Activated CD8-positive, alpha-beta T cell treated with anti-CD3 and anti-CD28 coated beads, Interleukin-2, amount 10 ng/mL, durations not matched to agents 7 days and 5 days (primary cell): ENCODE data around the gene SLC8A1. TPM values are rescaled to one million over a fixed set of nuclear protein-coding genes. Genes with fewer than 3 reads are reported as not detected.
"Not testable (repeated sequence)": the region's sequence is repeated elsewhere in the genome, so short reads cannot be mapped to it uniquely, and the experiment has no call there.

Experiments
- ATAC-seq: fragments of 150-1000 bp; cut with Tn5 transposase; one replicate; pipeline ENCODE4 v1.10.0; 2021; ENCODE audit warnings: moderate library complexity
- CTCF ChIA-PET: fragments of 350-600 bp; sonication (Branson Sonifier 250); formaldehyde crosslinking; loops from one replicate; lab custom pipeline; 2021; ENCODE audit warnings: antibody characterized with exemption; lab: Charles Lee
- POLR2A ChIA-PET: fragments of 350-600 bp; sonication (Branson Sonifier 250); formaldehyde crosslinking; loops from one replicate; lab custom pipeline; 2021; ENCODE audit warnings: antibody characterized with exemption; lab: Charles Lee
- DNase-seq: peaks from one replicate; pipeline ENCODE4 v3.0.0-alpha.2; 2020
- H3K27ac Mint-ChIP-seq: one replicate; pipeline ENCODE4 v1.8.0; 2021; ENCODE audit warnings: mild to moderate bottlenecking, mixed read lengths
- H3K27me3 Mint-ChIP-seq: one replicate; pipeline ENCODE4 v1.8.0; 2021; ENCODE audit warnings: low read depth, mixed read lengths
- H3K36me3 Mint-ChIP-seq: one replicate; pipeline ENCODE4 v1.8.0; 2021; ENCODE audit warnings: low read depth, mixed read lengths
- H3K4me1 Mint-ChIP-seq: one replicate; pipeline ENCODE4 v1.8.0; 2021; ENCODE audit warnings: low read depth, mixed read lengths
- H3K4me3 Mint-ChIP-seq: one replicate; pipeline ENCODE4 v1.8.0; 2021; ENCODE audit warnings: mild to moderate bottlenecking, mixed read lengths
- H3K9me3 Mint-ChIP-seq: one replicate; pipeline ENCODE4 v1.8.0; 2022; ENCODE audit warnings: mixed read lengths; ENCODE audit not compliant: insufficient read depth
- total RNA-seq, 2 experiments: library from RNA; stranded (reverse); gene quantifications; one replicate each; pipeline ENCODE4 v1.2.3, GENCODE V29; 2021

Gene SLC8A1
- total RNA-seq, 2 experiments from 2014 or later = 0.10 to 0.45 TPM

GRCh38 chr2:40096360-40096759, 355.5 kb downstream of the SLC8A1 start:
- Mint-ChIP-seq H3K27ac (no peak overlapping the region), H3K36me3 (no peaks in the 10 kb centered on the region), H3K4me1 (no peaks in the 10 kb centered on the region), H3K4me3 (no peak overlapping the region), H3K9me3 (no peaks in the 10 kb centered on the region), H3K27me3 (no peaks in the 10 kb centered on the region)
- ChIA-PET POLR2A (no interaction called here), CTCF (no interaction called here)
- ATAC-seq = no peak
- DNase-seq = no peak

- CTCF ChIA-PET = no interaction called here
- Mint-ChIP-seq H3K36me3 (no peaks in the 10 kb centered on the region), H3K9me3 (no peaks in the 10 kb centered on the region), H3K27me3 (no peaks in the 10 kb centered on the region), H3K4me1 (no peaks in the 10 kb centered on the region), H3K4me3 (no peak overlapping the region), H3K27ac (no peak overlapping the region)
- no peak for DNase-seq
- POLR2A ChIA-PET = no interaction called here
- ATAC-seq = no peak
Measured at GRCh38 chr2:40095000-40095399, 356.9 kb downstream of the SLC8A1 start.

DNA sequence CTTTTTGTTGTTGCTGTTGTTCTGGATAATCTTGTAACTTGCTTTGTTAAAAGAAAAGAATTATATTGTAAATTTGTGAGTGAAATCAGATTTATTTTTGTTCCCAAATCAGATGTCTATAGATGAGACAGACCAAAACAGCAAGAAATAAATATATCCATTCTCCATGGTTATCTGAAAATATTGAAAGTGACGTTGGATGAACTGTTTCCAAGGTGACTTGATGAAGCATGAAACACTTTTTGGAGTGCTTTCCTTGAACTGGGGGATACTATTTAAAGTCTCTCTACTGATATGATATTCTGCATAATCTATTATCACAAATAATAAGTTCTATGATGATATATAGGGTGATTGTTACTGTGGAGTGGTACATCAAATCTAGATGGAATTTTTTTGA, 357.4 kb downstream of the SLC8A1 start:
- H3K4me3 Mint-ChIP-seq = no peak overlapping the region
- POLR2A ChIA-PET = no interaction called here

DNA sequence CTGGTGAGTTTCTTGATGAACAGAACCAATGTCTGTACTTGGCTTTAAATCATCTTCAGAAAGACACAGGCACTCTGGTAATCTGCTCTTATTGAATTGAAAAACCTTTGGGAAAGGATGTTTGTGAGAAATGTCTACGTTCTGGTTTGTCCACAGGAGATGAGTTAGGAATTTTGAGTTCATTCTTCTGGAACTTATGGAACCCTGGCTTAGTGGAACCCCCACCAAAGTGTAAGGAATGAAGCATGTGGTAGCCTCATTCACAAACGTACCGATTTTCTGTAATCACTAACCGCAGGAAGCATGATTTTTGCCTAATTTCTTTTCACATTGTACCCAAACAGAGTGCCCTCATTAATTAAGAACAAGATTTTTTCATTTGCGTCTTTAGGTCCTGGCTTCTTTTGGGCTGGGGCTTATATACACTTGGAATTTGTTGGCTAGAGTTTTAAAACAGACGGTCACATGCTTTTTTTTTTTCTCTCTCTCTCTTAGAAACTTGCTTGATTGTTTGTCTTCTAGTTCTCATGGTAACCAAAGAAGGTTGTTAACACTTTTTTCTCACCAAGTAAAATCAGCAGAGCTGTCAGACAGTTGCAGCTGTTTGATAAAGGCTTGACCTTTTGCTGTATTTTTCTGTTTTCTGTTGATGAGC, 358.7 kb downstream of the SLC8A1 start:
- Mint-ChIP-seq H3K36me3 (no peaks in the 10 kb centered on the region), H3K27ac (no peak overlapping the region), H3K4me3 (no peak overlapping the region), H3K9me3 (no peaks in the 10 kb centered on the region), H3K4me1 (no peaks in the 10 kb centered on the region), H3K27me3 (no peaks in the 10 kb centered on the region)
- ChIA-PET POLR2A (no interaction called here), CTCF (no interaction called here)
- ATAC-seq (no peak), DNase-seq (no peak)

More for the DNA sequence above, 357.4 kb downstream of the SLC8A1 start:
- Mint-ChIP-seq H3K36me3 (no peaks in the 10 kb centered on the region), H3K27ac (no peak overlapping the region), H3K9me3 (no peaks in the 10 kb centered on the region), H3K27me3 (no peaks in the 10 kb centered on the region), H3K4me1 (no peaks in the 10 kb centered on the region)
- DNase-seq (no peak), ATAC-seq (no peak)
- CTCF ChIA-PET = no interaction called here

- no peak overlapping the region for H3K27ac Mint-ChIP-seq
- ATAC-seq (no peak), DNase-seq (no peak)
- H3K4me3 Mint-ChIP-seq = no peak overlapping the region
- no peaks in the 10 kb centered on the region for H3K9me3 Mint-ChIP-seq
- H3K36me3 Mint-ChIP-seq = no peaks in the 10 kb centered on the region
- ChIA-PET POLR2A (no interaction called here), CTCF (no interaction called here)
- H3K4me1 Mint-ChIP-seq = no peaks in the 10 kb centered on the region
- H3K27me3 Mint-ChIP-seq = no peaks in the 10 kb centered on the region
Measured at GRCh38 chr2:40090044-40090443, 361.8 kb downstream of the SLC8A1 start.

DNA sequence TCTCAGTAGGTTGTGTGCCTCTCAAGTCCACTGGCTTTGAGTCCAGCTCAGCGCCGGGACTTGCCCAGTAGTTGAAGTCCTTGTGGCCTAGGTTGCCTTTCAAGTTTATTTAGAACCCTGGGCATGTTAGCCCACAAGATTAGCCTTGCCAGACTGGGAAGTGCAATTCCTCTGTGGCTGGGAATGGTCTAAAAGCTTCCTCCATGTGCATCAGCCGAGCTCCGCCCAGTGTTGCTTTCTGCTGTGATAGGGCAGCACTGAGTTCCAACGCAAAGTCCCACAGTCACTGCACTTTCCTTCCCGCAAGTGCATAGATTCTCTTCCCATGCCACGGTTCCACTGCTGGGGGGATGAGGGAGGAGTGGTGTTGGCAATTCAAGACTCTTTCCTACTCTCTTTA, 364.0 kb downstream of the SLC8A1 start:
- ChIA-PET CTCF (no interaction called here), POLR2A (no interaction called here)
- Mint-ChIP-seq H3K36me3 (no peaks in the 10 kb centered on the region), H3K4me3 (no peak overlapping the region), H3K27me3 (no peaks in the 10 kb centered on the region), H3K27ac (no peak overlapping the region), H3K9me3 (no peaks in the 10 kb centered on the region), H3K4me1 (no peaks in the 10 kb centered on the region)
- ATAC-seq = no peak
- no peak for DNase-seq

GRCh38 chr2:40087434-40087833, 364.5 kb downstream of the SLC8A1 start:
- POLR2A ChIA-PET = no interaction called here
- DNase-seq (no peak), ATAC-seq (no peak)
- CTCF ChIA-PET = no interaction called here
- no peak overlapping the region for H3K4me3 Mint-ChIP-seq
- H3K27me3 Mint-ChIP-seq = no peaks in the 10 kb centered on the region
- no peaks in the 10 kb centered on the region for H3K9me3 Mint-ChIP-seq
- no peaks in the 10 kb centered on the region for H3K36me3 Mint-ChIP-seq
- H3K27ac Mint-ChIP-seq = no peak overlapping the region
- no peaks in the 10 kb centered on the region for H3K4me1 Mint-ChIP-seq

DNA sequence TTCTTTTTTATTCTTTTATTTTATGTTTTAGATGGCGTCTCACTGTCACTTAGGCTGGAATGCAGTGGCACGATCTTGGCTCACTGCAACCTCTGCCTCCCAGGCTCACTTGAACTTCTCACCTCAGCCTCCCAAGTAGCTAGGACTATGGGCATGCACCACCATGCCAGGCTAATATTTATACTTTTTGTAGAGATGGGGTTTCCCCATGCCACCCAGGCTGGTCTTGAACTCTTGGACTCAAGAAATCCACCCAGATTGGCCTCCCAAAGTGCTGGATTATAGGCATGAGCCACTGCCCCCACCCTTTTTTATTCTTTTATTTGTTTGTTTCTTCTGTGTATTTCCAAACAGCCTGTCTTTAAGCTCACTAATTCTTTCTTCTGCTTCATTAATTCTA, 366.1 kb downstream of the SLC8A1 start:
- no peaks in the 10 kb centered on the region for H3K9me3 Mint-ChIP-seq
- no peaks in the 10 kb centered on the region for H3K27me3 Mint-ChIP-seq
- H3K4me3 Mint-ChIP-seq = no peak overlapping the region
- CTCF ChIA-PET = no interaction called here
- ATAC-seq (no peak), DNase-seq (no peak)
- no peaks in the 10 kb centered on the region for H3K36me3 Mint-ChIP-seq
- H3K4me1 Mint-ChIP-seq = no peaks in the 10 kb centered on the region
- no peak overlapping the region for H3K27ac Mint-ChIP-seq
- POLR2A ChIA-PET = no interaction called here

DNA sequence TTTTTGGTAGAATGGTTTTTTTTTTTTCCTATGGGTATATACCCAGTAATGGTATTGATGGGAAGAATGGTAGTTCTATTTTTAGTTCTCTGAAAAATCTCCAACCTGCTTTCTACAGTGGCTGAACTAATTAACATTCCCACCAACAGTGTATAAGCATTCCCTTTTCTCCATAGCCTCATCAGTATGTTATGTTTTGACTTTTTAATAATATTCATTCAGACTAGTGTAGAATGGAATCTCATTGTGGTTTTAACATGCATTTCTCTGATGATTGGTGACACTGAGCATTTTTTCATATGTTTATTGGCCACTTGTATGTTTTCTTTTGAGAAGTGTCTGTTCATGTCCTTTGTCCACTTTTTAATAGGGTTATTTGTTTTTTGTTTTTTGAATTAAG, 378.6 kb downstream of the SLC8A1 start:
- H3K36me3 Mint-ChIP-seq, POLR2A ChIA-PET, DNase-seq, CTCF ChIA-PET, H3K27ac Mint-ChIP-seq, H3K4me1 Mint-ChIP-seq, H3K27me3 Mint-ChIP-seq, H3K4me3 Mint-ChIP-seq, H3K9me3 Mint-ChIP-seq, ATAC-seq: not testable (repeated sequence)

DNA sequence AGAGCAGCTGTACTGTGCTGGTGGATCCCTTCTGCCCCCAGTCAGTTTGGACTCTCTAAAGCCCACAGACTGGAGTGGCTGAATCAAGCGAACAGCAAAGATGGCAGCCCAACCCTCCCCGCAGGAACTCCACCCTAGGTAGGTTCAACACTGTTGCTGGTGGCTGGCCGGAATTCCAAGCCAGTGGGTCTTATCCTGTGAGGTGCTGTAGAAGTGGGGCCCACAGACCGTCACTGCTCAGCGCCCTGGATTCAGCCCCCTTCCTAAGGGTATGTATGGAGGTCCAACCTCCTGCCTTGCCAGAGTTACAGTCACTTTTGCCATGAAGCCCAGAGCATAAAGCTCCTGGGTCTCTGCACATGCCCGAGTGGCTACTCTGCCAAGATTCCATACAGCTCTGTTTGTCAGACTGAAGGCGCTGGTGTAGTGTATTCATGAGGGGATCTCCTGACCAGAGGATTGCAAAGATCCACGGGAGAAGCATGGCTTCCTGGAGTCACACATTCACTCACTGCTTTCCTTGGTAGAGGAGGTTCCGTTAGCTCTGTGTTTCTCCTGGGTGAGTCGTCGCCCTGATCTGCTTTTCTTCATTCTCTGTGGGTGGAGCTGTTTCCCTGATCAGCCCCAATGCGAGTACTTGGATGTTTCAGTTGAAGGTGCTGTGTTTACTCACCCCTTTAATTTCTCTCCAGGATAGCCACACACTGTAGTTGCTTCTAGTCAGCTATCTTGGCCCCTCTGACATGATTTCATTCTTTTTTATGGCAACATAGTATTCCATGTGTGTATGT, 379.3 kb downstream of the SLC8A1 start:
- POLR2A ChIA-PET = no interaction called here
- Mint-ChIP-seq H3K4me1 (no peaks in the 10 kb centered on the region), H3K27ac (no peak overlapping the region), H3K27me3 (no peaks in the 10 kb centered on the region), H3K4me3 (no peak overlapping the region), H3K36me3 (no peaks in the 10 kb centered on the region), H3K9me3 (no peaks in the 10 kb centered on the region)
- DNase-seq (no peak), ATAC-seq (no peak)
- CTCF ChIA-PET = no interaction called here

DNA sequence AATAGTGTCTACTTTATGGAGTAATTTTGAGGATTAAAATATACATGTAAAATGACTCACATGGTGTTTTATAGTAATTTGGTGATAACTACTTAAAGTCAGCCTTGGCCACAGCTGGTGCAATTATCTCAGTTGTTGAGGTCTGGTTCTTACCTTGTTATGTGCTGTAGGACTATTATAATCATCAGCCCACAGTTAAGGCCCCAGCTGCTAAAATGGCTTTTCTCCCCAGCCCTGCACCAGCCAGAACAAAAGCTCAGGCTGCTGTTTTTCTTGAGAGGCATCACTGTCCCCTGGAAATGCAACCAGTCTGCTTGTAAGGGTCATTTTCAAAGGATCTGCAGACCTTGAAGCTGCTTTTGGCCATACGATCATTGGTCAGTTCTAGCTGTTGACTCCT, 389.5 kb downstream of the SLC8A1 start:
- H3K36me3 Mint-ChIP-seq = no peaks in the 10 kb centered on the region
- no peaks in the 10 kb centered on the region for H3K9me3 Mint-ChIP-seq
- POLR2A ChIA-PET = no interaction called here
- no peak overlapping the region for H3K27ac Mint-ChIP-seq
- DNase-seq (no peak), ATAC-seq (no peak)
- H3K4me3 Mint-ChIP-seq = no peak overlapping the region
- H3K4me1 Mint-ChIP-seq = no peaks in the 10 kb centered on the region
- CTCF ChIA-PET = interaction anchor here (1.1 kb wide), 1 partner anchor 38 kb away, joined by 3 read pairs; no protein-coding TSS in a partner anchor
- no peaks in the 10 kb centered on the region for H3K27me3 Mint-ChIP-seq

DNA sequence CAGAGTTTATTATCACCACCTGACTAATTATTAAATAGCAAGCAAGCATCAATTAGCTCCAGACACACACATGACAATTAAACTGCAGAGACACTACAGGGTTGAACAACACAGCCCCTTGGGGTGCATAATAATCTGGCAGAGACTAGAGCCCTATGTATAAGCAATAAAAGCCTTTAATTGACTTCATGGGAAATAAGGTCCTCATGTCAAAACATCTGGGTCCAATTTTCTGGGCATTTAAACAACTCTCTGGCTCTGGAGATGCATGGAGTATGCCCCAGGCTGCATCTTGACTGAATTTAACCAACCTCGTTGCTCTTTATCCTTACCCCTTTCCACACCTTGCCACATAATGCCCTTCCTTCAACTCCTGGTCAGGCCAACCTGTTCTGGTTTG, 402.1 kb downstream of the SLC8A1 start:
- no peak for DNase-seq
- no peaks in the 10 kb centered on the region for H3K27me3 Mint-ChIP-seq
- H3K4me1 Mint-ChIP-seq = no peaks in the 10 kb centered on the region
- POLR2A ChIA-PET = no interaction called here
- no peaks in the 10 kb centered on the region for H3K9me3 Mint-ChIP-seq
- CTCF ChIA-PET = no interaction called here
- H3K27ac Mint-ChIP-seq = no peak overlapping the region
- no peak overlapping the region for H3K4me3 Mint-ChIP-seq
- ATAC-seq = no peak
- no peaks in the 10 kb centered on the region for H3K36me3 Mint-ChIP-seq
